SU-DHL-6 (cell line): ENCODE results near the gene HS6ST3.

Experiments
- EZH2phosphoT487 ChIP-seq: fragments of 200-600 bp; sonication (generic), shearing (Covaris generic); conservative IDR thresholded peaks from 2 replicates; pipeline ENCODE4 v1.6.1; 2018; ENCODE audit warnings: mild to moderate bottlenecking, antibody characterized with exemption, low read length, moderate library complexity, mixed read lengths
- TF ChIP-seq, protein P1 (sequence below): fragments of 200-600 bp; sonication (generic); IDR thresholded peaks from one replicate; pipeline ENCODE4 v1.5.1; 2017; ENCODE audit warnings: antibody characterized with exemption, mild to moderate bottlenecking, low read length, moderate library complexity; ENCODE audit not compliant: insufficient read depth, poor library complexity, severe bottlenecking

DNA sequence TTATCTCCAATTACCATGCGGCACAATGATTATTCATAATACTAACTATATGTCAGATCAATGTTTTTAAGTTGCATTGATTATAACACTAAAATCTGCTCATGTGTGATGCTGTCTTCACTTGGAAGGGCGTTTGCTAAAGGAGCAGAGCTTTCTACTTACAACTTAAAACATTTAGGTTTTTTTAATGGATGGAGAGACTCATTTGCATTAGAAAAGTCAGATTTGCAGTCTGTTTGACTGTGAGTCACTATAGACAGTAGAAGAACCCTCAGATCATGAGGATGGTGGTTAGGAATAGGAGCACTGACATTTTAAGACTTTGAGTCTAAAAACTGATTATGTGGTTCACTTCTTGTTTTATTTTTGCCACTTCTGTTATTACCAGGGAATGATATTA, 364.6 kb downstream of the HS6ST3 start:
- TF ChIP-seq, protein P1, sequence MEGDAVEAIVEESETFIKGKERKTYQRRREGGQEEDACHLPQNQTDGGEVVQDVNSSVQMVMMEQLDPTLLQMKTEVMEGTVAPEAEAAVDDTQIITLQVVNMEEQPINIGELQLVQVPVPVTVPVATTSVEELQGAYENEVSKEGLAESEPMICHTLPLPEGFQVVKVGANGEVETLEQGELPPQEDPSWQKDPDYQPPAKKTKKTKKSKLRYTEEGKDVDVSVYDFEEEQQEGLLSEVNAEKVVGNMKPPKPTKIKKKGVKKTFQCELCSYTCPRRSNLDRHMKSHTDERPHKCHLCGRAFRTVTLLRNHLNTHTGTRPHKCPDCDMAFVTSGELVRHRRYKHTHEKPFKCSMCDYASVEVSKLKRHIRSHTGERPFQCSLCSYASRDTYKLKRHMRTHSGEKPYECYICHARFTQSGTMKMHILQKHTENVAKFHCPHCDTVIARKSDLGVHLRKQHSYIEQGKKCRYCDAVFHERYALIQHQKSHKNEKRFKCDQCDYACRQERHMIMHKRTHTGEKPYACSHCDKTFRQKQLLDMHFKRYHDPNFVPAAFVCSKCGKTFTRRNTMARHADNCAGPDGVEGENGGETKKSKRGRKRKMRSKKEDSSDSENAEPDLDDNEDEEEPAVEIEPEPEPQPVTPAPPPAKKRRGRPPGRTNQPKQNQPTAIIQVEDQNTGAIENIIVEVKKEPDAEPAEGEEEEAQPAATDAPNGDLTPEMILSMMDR: no peak
- no peak for TF ChIP-seq EZH2phosphoT487
